HG03103 (cell line): ENCODE results near the gene FMO5.
"Not testable (repeated sequence)": the region's sequence is repeated elsewhere in the genome, so short reads cannot be mapped to it uniquely, and the experiment has no call there.

Source experiments
- ATAC-seq: cut with Tn5 transposase; IDR thresholded peaks from one replicate; pipeline ENCODE4 v1.9.1; 2021; ENCODE audit warnings: low read depth; ENCODE audit not compliant: unreplicated experiment

Gene FMO5

DNA sequence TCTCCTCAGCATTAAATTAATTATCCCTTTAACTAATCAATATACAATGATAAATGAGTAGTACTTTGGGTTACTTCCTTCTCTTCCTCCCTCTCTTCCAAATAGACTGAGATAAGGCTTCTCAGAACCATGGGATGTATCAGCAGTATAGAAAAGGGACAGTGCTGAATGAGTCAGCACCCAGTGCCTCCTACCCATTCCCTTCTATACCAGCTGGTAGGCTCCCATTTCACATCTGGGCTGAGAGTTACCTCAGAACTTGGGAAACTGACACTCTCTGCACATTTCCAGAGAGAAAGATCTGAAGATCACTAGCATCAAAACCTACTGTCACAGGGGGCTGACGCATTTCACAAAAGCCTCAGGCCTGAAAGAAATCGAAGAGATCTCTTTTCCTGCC is 68.0 kb downstream of the FMO5 start:
- ATAC-seq: not testable (repeated sequence)

DNA sequence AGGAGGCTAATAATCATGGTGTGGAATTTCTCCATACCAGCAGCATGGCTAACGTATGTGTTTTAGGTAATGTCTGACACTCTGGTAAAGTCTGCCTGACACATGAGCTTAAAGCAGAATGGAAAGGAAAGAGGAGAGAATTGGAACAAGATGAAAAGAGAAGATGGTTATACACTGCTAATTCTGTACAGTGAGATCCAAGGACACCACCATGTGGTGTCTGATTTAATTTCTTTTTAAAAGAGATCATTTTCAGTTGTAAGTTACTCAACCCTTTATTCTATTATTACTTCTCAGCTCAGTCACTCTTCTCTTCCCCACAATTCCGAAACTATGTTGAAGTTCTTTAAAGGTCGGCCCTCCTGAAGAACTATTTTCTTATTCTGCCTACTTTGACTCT is 68.5 kb downstream of the FMO5 start:
- ATAC-seq: no peak

DNA sequence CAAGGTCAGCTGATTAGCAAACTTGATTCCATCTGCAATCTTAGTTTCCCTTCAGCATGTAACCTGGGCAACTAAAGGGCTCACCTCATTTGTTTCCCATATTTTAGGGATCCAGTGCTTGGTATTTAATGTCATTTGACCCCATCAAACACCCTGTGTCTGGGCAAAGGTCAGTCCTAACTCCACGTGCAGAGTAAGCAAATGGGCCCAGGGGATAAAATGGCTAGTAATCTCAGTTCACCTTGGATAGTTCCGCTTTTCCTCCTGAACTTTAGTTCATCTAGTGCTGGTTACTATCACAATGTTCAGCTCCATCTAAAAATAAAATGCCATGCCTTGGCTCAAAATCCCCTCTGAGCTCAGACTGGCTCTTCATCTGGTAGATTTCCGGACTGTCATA is 72.4 kb downstream of the FMO5 start:
- no peak for ATAC-seq

DNA sequence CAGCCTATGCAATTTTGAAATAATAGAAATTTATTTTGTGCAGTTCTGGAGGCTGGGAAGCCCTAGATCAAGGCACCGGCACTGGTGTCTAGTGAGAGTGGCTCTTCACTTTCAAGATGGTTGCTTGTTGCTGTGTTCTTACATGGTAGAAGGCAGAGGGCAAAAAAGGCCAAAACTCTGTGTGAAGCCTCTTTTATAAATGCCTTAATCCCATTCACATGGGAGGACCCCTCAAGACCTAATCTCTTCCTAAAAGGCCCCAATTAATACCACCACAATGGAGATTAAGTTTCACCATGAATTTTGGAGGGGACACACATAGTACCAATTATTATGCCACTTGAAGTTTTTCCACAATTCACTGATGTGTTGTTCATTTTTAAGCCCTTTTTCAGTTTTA is 73.9 kb downstream of the FMO5 start:
- ATAC-seq: no peak

DNA sequence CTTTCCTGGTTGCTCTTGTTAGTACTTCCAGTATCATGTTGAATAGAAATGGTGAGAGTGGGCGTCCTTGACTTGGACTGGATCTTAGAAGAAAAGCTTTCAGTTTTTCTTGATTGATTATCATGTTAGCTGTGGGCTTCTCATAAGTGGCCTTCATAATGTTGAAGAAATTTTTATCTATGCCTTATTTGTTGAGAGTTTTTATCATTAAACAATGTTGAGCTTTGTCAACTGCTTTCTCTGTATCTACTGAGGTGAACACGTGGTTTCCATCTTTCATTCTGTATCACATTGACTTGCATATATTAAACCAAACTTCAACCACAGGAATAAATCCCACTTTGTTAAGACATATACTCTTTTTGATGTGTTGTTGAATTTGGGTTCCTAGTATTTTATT is 82.3 kb downstream of the FMO5 start:
- no peak for ATAC-seq
